Astrocyte (in vitro differentiated cells and primary cell): Measurements from ENCODE around the gene ENPP3. TPM values are rescaled to one million over a fixed set of nuclear protein-coding genes. Genes with fewer than 3 reads are reported as not detected.

ENCODE experiments used
- DNase-seq: peaks from one replicate; pipeline ENCODE4 v3.0.0-alpha.2; 2010; ENCODE audit warnings: low read depth
- FAIRE-seq: peaks from 2 replicates; lab custom pipeline; 2011; peaks lifted over from hg19 to GRCh38; lab: Jason Lieb, UNC
- H2AFZ ChIP-seq: 2 replicates; pipeline ENCODE4 v1.6.0; 2012; ENCODE audit warnings: low read depth, low read length, inconsistent platforms
- H3K27ac ChIP-seq: 2 replicates; pipeline ENCODE4 v1.5.1; 2011; ENCODE audit warnings: low read depth, low read length, inconsistent platforms
- H3K27me3 ChIP-seq: 2 replicates; pipeline ENCODE4 v1.6.0; 2011; ENCODE audit warnings: low read length, inconsistent platforms; ENCODE audit not compliant: insufficient read depth
- H3K36me3 ChIP-seq: 2 replicates; pipeline ENCODE4 v1.5.1; 2011; ENCODE audit warnings: low read length, inconsistent platforms; ENCODE audit not compliant: insufficient read depth
- H3K4me1 ChIP-seq: 2 replicates; pipeline ENCODE4 v1.5.1; 2011; ENCODE audit warnings: low read length, inconsistent platforms; ENCODE audit not compliant: insufficient read depth
- H3K4me2 ChIP-seq: 2 replicates; pipeline ENCODE4 v1.6.0; 2012; ENCODE audit warnings: low read length, inconsistent platforms
- H3K4me3 ChIP-seq: 2 replicates; pipeline ENCODE4 v1.5.1; 2011; ENCODE audit warnings: low read depth, mild to moderate bottlenecking, low read length, inconsistent platforms; ENCODE audit not compliant: insufficient read depth
- H3K79me2 ChIP-seq: 2 replicates; pipeline ENCODE4 v1.6.0; 2012; ENCODE audit warnings: mild to moderate bottlenecking, low read length, inconsistent platforms; ENCODE audit not compliant: insufficient read depth
- H3K9ac ChIP-seq: 2 replicates; pipeline ENCODE4 v1.6.0; 2012; ENCODE audit warnings: mild to moderate bottlenecking, low read length, inconsistent platforms
- H3K9me3 ChIP-seq: 2 replicates; pipeline ENCODE4 v1.5.1; 2012; ENCODE audit warnings: low read depth, mild to moderate bottlenecking, low read length, inconsistent platforms; ENCODE audit not compliant: insufficient read depth
- H4K20me1 ChIP-seq: 2 replicates; pipeline ENCODE4 v1.6.0; 2012; ENCODE audit warnings: low read length, inconsistent platforms; ENCODE audit not compliant: insufficient read depth
- H3K27ac Mint-ChIP-seq: one replicate; pipeline ENCODE4 v1.8.0; 2021; ENCODE audit warnings: mild to moderate bottlenecking, mixed read lengths; ENCODE audit not compliant: unreplicated experiment
- H3K27me3 Mint-ChIP-seq: one replicate; pipeline ENCODE4 v1.8.0; 2021; ENCODE audit warnings: low read depth, mixed read lengths; ENCODE audit not compliant: unreplicated experiment
- H3K36me3 Mint-ChIP-seq: one replicate; pipeline ENCODE4 v1.8.0; 2021; ENCODE audit warnings: low read depth, mixed read lengths; ENCODE audit not compliant: unreplicated experiment
- H3K4me1 Mint-ChIP-seq: one replicate; pipeline ENCODE4 v1.8.0; 2021; ENCODE audit warnings: low read depth, mixed read lengths; ENCODE audit not compliant: unreplicated experiment
- H3K4me3 Mint-ChIP-seq: one replicate; pipeline ENCODE4 v1.8.0; 2021; ENCODE audit warnings: mild to moderate bottlenecking, moderate library complexity, mixed read lengths; ENCODE audit not compliant: unreplicated experiment
- H3K9me3 Mint-ChIP-seq: one replicate; pipeline ENCODE4 v1.8.0; 2021; ENCODE audit warnings: mild to moderate bottlenecking, mixed read lengths; ENCODE audit not compliant: unreplicated experiment
- CTCF ChIP-seq: IDR thresholded peaks from 2 replicates; pipeline ENCODE4 v1.5.1; 2011; ENCODE audit warnings: low read depth, mild to moderate bottlenecking, inconsistent platforms, low read length, moderate library complexity; ENCODE audit not compliant: insufficient read depth
- EZH2 ChIP-seq: IDR thresholded peaks from 2 replicates; pipeline ENCODE4 v1.6.1; 2012; ENCODE audit warnings: mild to moderate bottlenecking, low read length, inconsistent platforms; ENCODE audit not compliant: insufficient read depth
- total RNA-seq: library from RNA; stranded (reverse); gene quantifications from 2 replicates; pipeline ENCODE4 v1.2.1, GENCODE V29; 2021

Gene ENPP3
- total RNA-seq, 1 donor from 2014 or later = not detected

GRCh38 chr6:131652472-131652871 is 15.4 kb downstream of the ENPP3 start:
- FAIRE-seq (no peak), DNase-seq (peak; percentile 46)
- Histone ChIP-seq H3K4me1 (no peaks in the 10 kb centered on the region), H3K36me3 (no peaks in the 10 kb centered on the region), H3K4me3 (no peak overlapping the region), H3K79me2 (no peaks in the 10 kb centered on the region), H3K27ac (no peak overlapping the region), H2AFZ (no peak overlapping the region), H3K9ac (no peak overlapping the region), H3K9me3 (no peaks in the 10 kb centered on the region), H3K4me2 (no peak overlapping the region), H3K27me3 (no peaks in the 10 kb centered on the region), H4K20me1 (no peaks in the 10 kb centered on the region)
- H3K36me3 Mint-ChIP-seq = no peaks in the 10 kb centered on the region
- H3K27me3 Mint-ChIP-seq = no peaks in the 10 kb centered on the region
- H3K4me1 Mint-ChIP-seq = peaks cover 2% of the 10 kb centered on the region
- TF ChIP-seq CTCF (no peak), EZH2 (no peak)
- no peaks in the 10 kb centered on the region for H3K9me3 Mint-ChIP-seq
- H3K4me3 Mint-ChIP-seq = no peak overlapping the region
- no peak overlapping the region for H3K27ac Mint-ChIP-seq

GRCh38 chr6:131654326-131654725 is 17.2 kb downstream of the ENPP3 start:
- Mint-ChIP-seq H3K27ac (no peak overlapping the region), H3K9me3 (no peaks in the 10 kb centered on the region), H3K27me3 (no peaks in the 10 kb centered on the region), H3K4me1 (peaks cover 2% of the 10 kb centered on the region), H3K36me3 (no peaks in the 10 kb centered on the region), H3K4me3 (no peak overlapping the region)
- no peaks in the 10 kb centered on the region for H3K4me1 ChIP-seq
- DNase-seq (no peak), FAIRE-seq (no peak)
- no peak overlapping the region for H2AFZ ChIP-seq
- no peak overlapping the region for H3K9ac ChIP-seq
- no peak overlapping the region for H3K4me3 ChIP-seq
- H3K36me3 ChIP-seq = no peaks in the 10 kb centered on the region
- no peaks in the 10 kb centered on the region for H3K27me3 ChIP-seq
- no peaks in the 10 kb centered on the region for H3K79me2 ChIP-seq
- no peaks in the 10 kb centered on the region for H3K9me3 ChIP-seq
- H4K20me1 ChIP-seq = no peaks in the 10 kb centered on the region
- no peak for TF ChIP-seq EZH2
- TF ChIP-seq CTCF = no peak
- no peak overlapping the region for H3K27ac ChIP-seq
- H3K4me2 ChIP-seq = no peak overlapping the region

- FAIRE-seq = no peak
- Histone ChIP-seq H3K79me2 (no peaks in the 10 kb centered on the region), H3K9ac (no peak overlapping the region), H3K27me3 (no peaks in the 10 kb centered on the region), H3K4me1 (no peaks in the 10 kb centered on the region), H3K36me3 (no peaks in the 10 kb centered on the region), H3K27ac (no peak overlapping the region), H2AFZ (no peak overlapping the region), H3K4me2 (no peak overlapping the region), H3K9me3 (no peaks in the 10 kb centered on the region), H4K20me1 (no peaks in the 10 kb centered on the region), H3K4me3 (no peak overlapping the region)
- TF ChIP-seq CTCF (no peak), EZH2 (no peak)
- H3K4me3 Mint-ChIP-seq = no peak overlapping the region
- H3K9me3 Mint-ChIP-seq = no peaks in the 10 kb centered on the region
- H3K27ac Mint-ChIP-seq = no peak overlapping the region
- DNase-seq = no peak
- H3K4me1 Mint-ChIP-seq = peaks cover 6% of the 10 kb centered on the region
- H3K36me3 Mint-ChIP-seq = no peaks in the 10 kb centered on the region
- H3K27me3 Mint-ChIP-seq = no peaks in the 10 kb centered on the region
Measured at GRCh38 chr6:131655387-131655786, 18.3 kb downstream of the ENPP3 start.
